ENCODE data around the gene ATXN10. TPM values are rescaled to one million over a fixed set of nuclear protein-coding genes. Genes with fewer than 3 reads are reported as not detected.
"Not testable (repeated sequence)": the region's sequence is repeated elsewhere in the genome, so short reads cannot be mapped to it uniquely, and the experiment has no call there.

ATXN10 gene
- polyA plus RNA-seq, 1 donor from 2014 or later = 86.9 TPM

GRCh38 chr22:45698094-45698493 is 26.5 kb downstream of the ATXN10 start:
- Mint-ChIP-seq H3K36me3 (peaks cover 31% of the 10 kb centered on the region), H3K4me1 (peaks cover 11 to 27% (median 13%) of the 10 kb centered on the region in 3 donors), H3K9me3 (peaks cover 0 to 3% (median 0%) of the 10 kb centered on the region in 3 donors), H3K27ac (no peak overlapping the region), H3K4me3 (no peak overlapping the region), H3K27me3 (no peaks in the 10 kb centered on the region)

- H3K27me3 Mint-ChIP-seq = no peaks in the 10 kb centered on the region
- peaks cover 34% of the 10 kb centered on the region for H3K36me3 Mint-ChIP-seq
- H3K9me3 Mint-ChIP-seq = peaks cover 0 to 3% (median 0%) of the 10 kb centered on the region in 3 donors
- H3K4me3 Mint-ChIP-seq = no peak overlapping the region
- H3K27ac Mint-ChIP-seq = peak overlapping the region in 1 of 3 donors; percentile 37
- peaks cover 2 to 12% (median 6%) of the 10 kb centered on the region in 3 donors for H3K4me1 Mint-ChIP-seq
Measured at GRCh38 chr22:45702981-45703380, 31.3 kb downstream of the ATXN10 start.

GRCh38 chr22:45703758-45704157 is 32.1 kb downstream of the ATXN10 start:
- Mint-ChIP-seq H3K27ac (peak overlapping the region in 1 of 3 donors; percentile 37), H3K4me1 (peaks cover 4 to 7% (median 6%) of the 10 kb centered on the region in 3 donors), H3K27me3 (no peaks in the 10 kb centered on the region), H3K36me3 (peaks cover 31% of the 10 kb centered on the region), H3K4me3 (no peak overlapping the region), H3K9me3 (peaks cover 0 to 3% (median 0%) of the 10 kb centered on the region in 3 donors)

- no peak overlapping the region for H3K27ac Mint-ChIP-seq
- H3K4me3 Mint-ChIP-seq = no peak overlapping the region
- H3K4me1 Mint-ChIP-seq = peaks cover 5 to 7% (median 6%) of the 10 kb centered on the region in 3 donors
- peaks cover 0 to 3% (median 0%) of the 10 kb centered on the region in 3 donors for H3K9me3 Mint-ChIP-seq
- H3K36me3 Mint-ChIP-seq = peaks cover 32% of the 10 kb centered on the region
- H3K27me3 Mint-ChIP-seq = no peaks in the 10 kb centered on the region
Measured at GRCh38 chr22:45704648-45705047, 33.0 kb downstream of the ATXN10 start.

GRCh38 chr22:45707605-45708004 is 36.0 kb downstream of the ATXN10 start:
- no peaks in the 10 kb centered on the region for H3K27me3 Mint-ChIP-seq
- H3K9me3 Mint-ChIP-seq = peaks cover 0 to 3% (median 0%) of the 10 kb centered on the region in 3 donors
- H3K27ac Mint-ChIP-seq = peak overlapping the region in 1 of 3 donors; percentile 25
- peaks cover 5 to 7% (median 6%) of the 10 kb centered on the region in 3 donors for H3K4me1 Mint-ChIP-seq
- peaks cover 26% of the 10 kb centered on the region for H3K36me3 Mint-ChIP-seq
- no peak overlapping the region for H3K4me3 Mint-ChIP-seq

GRCh38 chr22:45708145-45708544 is 36.5 kb downstream of the ATXN10 start:
- peaks cover 1 to 9% (median 5%) of the 10 kb centered on the region in 3 donors for H3K4me1 Mint-ChIP-seq
- no peaks in the 10 kb centered on the region for H3K9me3 Mint-ChIP-seq
- peaks cover 21% of the 10 kb centered on the region for H3K36me3 Mint-ChIP-seq
- no peaks in the 10 kb centered on the region for H3K27me3 Mint-ChIP-seq
- no peak overlapping the region for H3K27ac Mint-ChIP-seq
- H3K4me3 Mint-ChIP-seq = no peak overlapping the region

- Mint-ChIP-seq H3K4me3 (no peak overlapping the region), H3K9me3 (no peaks in the 10 kb centered on the region), H3K27ac (peak overlapping the region in 1 of 3 donors; percentile 29), H3K4me1 (peaks cover 0 to 9% (median 5%) of the 10 kb centered on the region in 3 donors), H3K27me3 (no peaks in the 10 kb centered on the region), H3K36me3 (peaks cover 11% of the 10 kb centered on the region)
Measured at GRCh38 chr22:45709060-45709739, 37.6 kb downstream of the ATXN10 start.

- H3K36me3 Mint-ChIP-seq = peaks cover 11% of the 10 kb centered on the region
Measured at GRCh38 chr22:45709866-45710265, 38.2 kb downstream of the ATXN10 start.

GRCh38 chr22:45710469-45710868 is 38.8 kb downstream of the ATXN10 start:
- peaks cover 11% of the 10 kb centered on the region for H3K36me3 Mint-ChIP-seq
- no peaks in the 10 kb centered on the region for H3K9me3 Mint-ChIP-seq
- H3K27me3 Mint-ChIP-seq = no peaks in the 10 kb centered on the region

More at GRCh38 chr22:45709866-45710265, 38.2 kb downstream of the ATXN10 start:
- H3K9me3 Mint-ChIP-seq = no peaks in the 10 kb centered on the region
- H3K27me3 Mint-ChIP-seq = no peaks in the 10 kb centered on the region
- no peak overlapping the region for H3K4me3 Mint-ChIP-seq
- H3K4me1 Mint-ChIP-seq = peaks cover 0 to 9% (median 3%) of the 10 kb centered on the region in 3 donors
- H3K27ac Mint-ChIP-seq = no peak overlapping the region

GRCh38 chr22:45714390-45714789 is 42.8 kb downstream of the ATXN10 start:
- H3K36me3 Mint-ChIP-seq = peaks cover 11% of the 10 kb centered on the region
- H3K4me3 Mint-ChIP-seq, H3K9me3 Mint-ChIP-seq, H3K4me1 Mint-ChIP-seq, H3K27ac Mint-ChIP-seq, H3K27me3 Mint-ChIP-seq: not testable (repeated sequence)

More at GRCh38 chr22:45710469-45710868, 38.8 kb downstream of the ATXN10 start:
- no peak overlapping the region for H3K4me3 Mint-ChIP-seq
- H3K4me1 Mint-ChIP-seq = peaks cover 0 to 6% (median 3%) of the 10 kb centered on the region in 3 donors
- H3K27ac Mint-ChIP-seq = no peak overlapping the region

- Mint-ChIP-seq H3K36me3 (peaks cover 13% of the 10 kb centered on the region), H3K27ac (no peak overlapping the region), H3K9me3 (no peaks in the 10 kb centered on the region), H3K4me3 (no peak overlapping the region), H3K27me3 (no peaks in the 10 kb centered on the region), H3K4me1 (peaks cover 0 to 2% (median 0%) of the 10 kb centered on the region in 3 donors)
Measured at GRCh38 chr22:45717789-45718188, 46.2 kb downstream of the ATXN10 start.

- Mint-ChIP-seq H3K36me3 (peaks cover 13% of the 10 kb centered on the region), H3K4me3 (no peak overlapping the region), H3K27me3 (no peaks in the 10 kb centered on the region), H3K27ac (no peak overlapping the region), H3K4me1 (peaks cover 0 to 1% (median 0%) of the 10 kb centered on the region in 3 donors), H3K9me3 (no peaks in the 10 kb centered on the region)
Measured at GRCh38 chr22:45718391-45718790, 46.8 kb downstream of the ATXN10 start.

- peak overlapping the region in 1 of 3 donors; percentile 9 for H3K27ac Mint-ChIP-seq
- H3K4me1 Mint-ChIP-seq = peaks cover 7 to 20% (median 16%) of the 10 kb centered on the region in 3 donors
- no peaks in the 10 kb centered on the region for H3K9me3 Mint-ChIP-seq
- peaks cover 16% of the 10 kb centered on the region for H3K36me3 Mint-ChIP-seq
- H3K4me3 Mint-ChIP-seq = peak overlapping the region in 1 of 4 donors; percentile 49
- no peaks in the 10 kb centered on the region for H3K27me3 Mint-ChIP-seq
Measured at GRCh38 chr22:45720839-45721378, 49.3 kb downstream of the ATXN10 start.

- H3K4me3 Mint-ChIP-seq = no peak overlapping the region
- no peak overlapping the region for H3K27ac Mint-ChIP-seq
- no peaks in the 10 kb centered on the region for H3K27me3 Mint-ChIP-seq
- H3K36me3 Mint-ChIP-seq = peaks cover 13% of the 10 kb centered on the region
- H3K9me3 Mint-ChIP-seq = no peaks in the 10 kb centered on the region
- H3K4me1 Mint-ChIP-seq = peaks cover 9 to 25% (median 20%) of the 10 kb centered on the region in 3 donors
Measured at GRCh38 chr22:45722006-45722405, 50.4 kb downstream of the ATXN10 start.

- Mint-ChIP-seq H3K27ac (no peak overlapping the region), H3K4me3 (no peak overlapping the region), H3K4me1 (peaks cover 11 to 25% (median 22%) of the 10 kb centered on the region in 3 donors), H3K36me3 (peaks cover 9% of the 10 kb centered on the region), H3K9me3 (no peaks in the 10 kb centered on the region), H3K27me3 (no peaks in the 10 kb centered on the region)
Measured at GRCh38 chr22:45726081-45726480, 54.4 kb downstream of the ATXN10 start.

Measured in IgD-negative memory B cell (primary cell).